Pancreas (tissue), 10 donors: Measurements from ENCODE around the gene WDR83. TPM values are rescaled to one million over a fixed set of nuclear protein-coding genes. Genes with fewer than 3 reads are reported as not detected.

Experiments used
- ATAC-seq, 4 donors: fragments of 200-7000 bp; cut with Tn5 transposase; one replicate each; pipeline versions ENCODE4 v1.8.0 to v1.9.1; 2020; ENCODE audit warnings: mild to moderate bottlenecking in 4 of 4, moderate library complexity in 4 of 4
- DNase-seq, 6 donors: peaks; one replicate each; pipeline ENCODE4 v3.0.0-alpha.2; 2020
- FAIRE-seq: peaks from 2 replicates; lab custom pipeline; 2012; peaks lifted over from hg19 to GRCh38; lab: Jason Lieb, UNC
- H3K27ac ChIP-seq, 4 donors: fragments of 200-600 bp; sonication (generic); 1 replicate in 3 of 4; 2 replicates in 1 of 4; pipeline versions ENCODE4 v1.5.0 to v1.8.0; 2020
- H3K27me3 ChIP-seq, 4 donors: fragments of 200-600 bp; one replicate each; pipeline ENCODE4 v1.8.0; 2021
- H3K36me3 ChIP-seq, 3 donors: fragments of 200-600 bp; sonication (generic) in 1 of 3; one replicate each; pipeline versions ENCODE4 v1.5.0 to v1.8.0; 2020 to 2021
- H3K4me1 ChIP-seq, 3 donors: fragments of 200-600 bp; one replicate each; pipeline ENCODE4 v1.8.0; 2021
- H3K4me3 ChIP-seq, 4 donors: fragments of 200-600 bp; sonication (generic) in 2 of 4; one replicate each; pipeline versions ENCODE4 v1.5.0 to v1.8.0; 2020 to 2021
- H3K9me3 ChIP-seq, 4 donors: fragments of 200-600 bp; one replicate each; pipeline ENCODE4 v1.8.0; 2021
- WGBS, 2 donors: extraction: QIAGEN DNeasy Blood & Tissue Kit; methylation state at CpG; one replicate each; pipeline ENCODE4 v1.1.7; 2013; 5-methylcytosine and 5-hydroxymethylcytosine counted together
- intact Hi-C, 3 donors: fragments of 100-400 bp; cut with DNase I; formaldehyde crosslinking; loops; one replicate each; pipeline versions ENCODE4 v1.11.1 to v1.14.2; 2022
- polyA plus RNA-seq, 2 donors: library from polyadenylated mRNA; stranded (reverse); fragments of 200-250 nt; gene quantifications; one replicate each; pipeline ENCODE4 v1.2.3, GENCODE V29; 2013
- total RNA-seq, 6 donors: library from RNA; stranded (reverse); fragmentation: NEBNext Ultra II Directional in 4 of 6; extraction: Animal tissue kit (Norgen Biotek cat#: 25700) in 4 of 6; gene quantifications; one replicate each; pipeline versions ENCODE4 v1.2.1 to v1.2.4, GENCODE V29; 2021 to 2023
- TF ChIP-seq, protein P1 (sequence below), 4 donors: fragments of 200-600 bp; sonication (generic) in 3 of 4; IDR thresholded peaks; one replicate each; pipeline versions ENCODE4 v1.5.0 to v1.8.0; 2021; ENCODE audit warnings: antibody characterized with exemption in 4 of 4
- donor health status: healthy with polysubstance abuse.
- donor health status: DM: no; HTN: no; CAD: no; lungs with moderate emphysema.
- donor health status: DM: no; HTN: no; CAD: no.
- donor health status: control.
- donor health status: control.
- donor health status: Bipolar disorder and iron deficiency.
- donor health status: DM: yes; HTN: yes; CAD: no.
- donor health status: DM: no; HTN: no; CAD: no.
- donor health status: DM: no; HTN: no; CAD: no.
- donor health status: DM: yes; HTN: yes; CAD: no.

WDR83 gene
- total and polyA plus RNA-seq, 8 donors = 3.5 to 28.1 (median 7.5) TPM

DNA sequence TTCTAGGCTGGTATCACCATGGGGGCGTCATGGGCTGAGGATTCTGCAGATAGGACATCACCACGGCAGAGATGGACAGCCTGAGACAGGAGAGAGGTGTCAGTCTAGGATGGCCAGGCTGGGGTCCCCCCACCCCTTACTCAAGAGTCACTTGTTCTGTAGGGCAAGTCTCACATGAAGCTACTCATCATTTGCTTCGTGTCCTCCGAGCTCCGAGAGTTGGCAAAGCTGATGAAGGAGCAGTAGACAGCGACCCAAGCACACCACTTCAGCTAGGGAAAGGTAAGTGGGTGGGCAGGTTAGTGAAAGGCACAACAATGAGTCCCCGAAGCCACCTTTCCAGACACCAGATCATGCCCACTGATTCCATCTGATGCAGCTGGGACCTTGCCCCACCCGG, 1.7 kb downstream of the WDR83 start:
- ATAC-seq (no peak), DNase-seq (no peak), FAIRE-seq (no peak)
- 45 to 61% methylated on average over 8 of the region's 8 CpGs for WGBS, 2 donors
- Histone ChIP-seq H3K4me1 (peaks cover 4 to 29% (median 7%) of the 10 kb centered on the region in 3 donors), H3K27me3 (no peaks in the 10 kb centered on the region), H3K4me3 (peak overlapping the region; percentile 76 to 96 (median 94)), H3K27ac (peak overlapping the region in 2 of 4 donors; percentile 92 to 95), H3K9me3 (no peaks in the 10 kb centered on the region), H3K36me3 (peaks cover 0 to 6% (median 0%) of the 10 kb centered on the region in 3 donors)
- intact Hi-C loops = no loop called here
- TF ChIP-seq, protein P1, sequence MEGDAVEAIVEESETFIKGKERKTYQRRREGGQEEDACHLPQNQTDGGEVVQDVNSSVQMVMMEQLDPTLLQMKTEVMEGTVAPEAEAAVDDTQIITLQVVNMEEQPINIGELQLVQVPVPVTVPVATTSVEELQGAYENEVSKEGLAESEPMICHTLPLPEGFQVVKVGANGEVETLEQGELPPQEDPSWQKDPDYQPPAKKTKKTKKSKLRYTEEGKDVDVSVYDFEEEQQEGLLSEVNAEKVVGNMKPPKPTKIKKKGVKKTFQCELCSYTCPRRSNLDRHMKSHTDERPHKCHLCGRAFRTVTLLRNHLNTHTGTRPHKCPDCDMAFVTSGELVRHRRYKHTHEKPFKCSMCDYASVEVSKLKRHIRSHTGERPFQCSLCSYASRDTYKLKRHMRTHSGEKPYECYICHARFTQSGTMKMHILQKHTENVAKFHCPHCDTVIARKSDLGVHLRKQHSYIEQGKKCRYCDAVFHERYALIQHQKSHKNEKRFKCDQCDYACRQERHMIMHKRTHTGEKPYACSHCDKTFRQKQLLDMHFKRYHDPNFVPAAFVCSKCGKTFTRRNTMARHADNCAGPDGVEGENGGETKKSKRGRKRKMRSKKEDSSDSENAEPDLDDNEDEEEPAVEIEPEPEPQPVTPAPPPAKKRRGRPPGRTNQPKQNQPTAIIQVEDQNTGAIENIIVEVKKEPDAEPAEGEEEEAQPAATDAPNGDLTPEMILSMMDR (IDR thresholded peaks at IDR 0.05) = no peak

DNA sequence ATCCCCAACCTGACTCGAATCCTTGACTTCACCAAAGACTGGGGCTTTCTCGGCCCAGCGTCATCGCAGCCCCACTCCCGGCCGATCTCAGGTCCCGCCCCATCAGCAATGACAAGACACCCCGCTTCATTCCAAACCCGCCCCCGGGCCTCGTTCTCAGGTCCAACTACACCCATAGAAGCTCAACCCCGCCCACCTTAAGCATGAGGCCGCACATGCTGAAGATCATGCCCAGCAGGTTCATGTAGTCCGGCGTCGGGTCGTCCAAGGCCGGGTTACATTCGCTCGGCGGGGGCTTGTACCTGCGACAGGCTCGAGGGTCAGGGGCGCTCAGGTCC, 2.3 kb downstream of the WDR83 start:
- no peaks in the 10 kb centered on the region for H3K27me3 ChIP-seq
- DNase-seq (peak in 4 of 6 donors; percentile 45 to 84 (median 52)), FAIRE-seq (no peak), ATAC-seq (peak; percentile 3 to 15 (median 10))
- intact Hi-C loops = no loop called here
- TF ChIP-seq, protein P1 (IDR thresholded peaks at IDR 0.05) = no peak
- 0% methylated on average over 24 of the region's 24 CpGs for WGBS, 2 donors
- peak overlapping the region; percentile 76 to 96 (median 94) for H3K4me3 ChIP-seq
- peaks cover 0 to 6% (median under 1%) of the 10 kb centered on the region in 3 donors for H3K36me3 ChIP-seq
- H3K4me1 ChIP-seq = peaks cover 4 to 29% (median 7%) of the 10 kb centered on the region in 3 donors
- no peaks in the 10 kb centered on the region for H3K9me3 ChIP-seq
- H3K27ac ChIP-seq = peak overlapping the region; percentile 82 to 97 (median 94)

DNA sequence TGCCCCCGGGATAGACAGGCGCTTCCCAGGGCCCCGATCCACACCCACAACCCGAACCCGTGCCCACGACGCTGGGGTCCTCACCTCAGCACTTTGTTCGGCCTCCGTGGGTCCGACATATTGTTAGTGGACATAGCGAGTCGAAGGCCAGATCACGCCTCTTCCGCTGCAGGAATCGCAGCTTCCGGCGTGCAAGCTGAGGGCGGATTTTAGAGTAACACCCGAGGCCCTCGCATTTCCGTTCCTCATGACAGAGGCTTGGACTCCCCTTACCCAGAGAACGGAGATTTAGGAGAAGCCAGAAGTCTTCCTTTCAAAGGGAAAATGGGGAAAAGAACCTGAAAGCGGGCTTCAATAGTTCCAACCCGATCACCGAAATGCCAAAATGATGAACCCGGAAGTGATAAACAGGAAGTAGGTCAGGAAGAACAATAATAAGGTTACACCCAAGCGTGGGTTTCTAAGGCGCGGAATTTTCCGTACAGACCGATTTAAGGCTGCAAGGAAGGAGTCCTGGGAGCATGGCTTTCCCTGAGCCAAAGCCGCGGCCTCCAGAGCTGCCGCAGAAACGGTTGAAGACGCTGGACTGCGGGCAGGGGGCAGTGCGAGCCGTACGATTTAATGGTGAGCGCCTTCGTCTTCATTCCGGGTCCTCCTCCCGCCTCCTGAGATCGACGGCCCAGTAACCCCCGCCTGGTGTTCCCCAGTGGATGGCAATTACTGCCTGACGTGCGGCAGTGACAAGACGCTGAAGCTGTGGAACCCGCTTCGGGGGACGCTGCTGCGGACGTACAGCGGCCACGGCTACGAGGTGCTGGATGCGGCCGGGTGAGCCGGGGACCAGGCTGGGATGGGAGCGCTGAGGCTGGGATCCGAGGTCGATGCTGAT, 2.9 kb downstream of the WDR83 start:
- H3K27ac ChIP-seq = peak overlapping the region; percentile 82 to 97 (median 94)

DNA sequence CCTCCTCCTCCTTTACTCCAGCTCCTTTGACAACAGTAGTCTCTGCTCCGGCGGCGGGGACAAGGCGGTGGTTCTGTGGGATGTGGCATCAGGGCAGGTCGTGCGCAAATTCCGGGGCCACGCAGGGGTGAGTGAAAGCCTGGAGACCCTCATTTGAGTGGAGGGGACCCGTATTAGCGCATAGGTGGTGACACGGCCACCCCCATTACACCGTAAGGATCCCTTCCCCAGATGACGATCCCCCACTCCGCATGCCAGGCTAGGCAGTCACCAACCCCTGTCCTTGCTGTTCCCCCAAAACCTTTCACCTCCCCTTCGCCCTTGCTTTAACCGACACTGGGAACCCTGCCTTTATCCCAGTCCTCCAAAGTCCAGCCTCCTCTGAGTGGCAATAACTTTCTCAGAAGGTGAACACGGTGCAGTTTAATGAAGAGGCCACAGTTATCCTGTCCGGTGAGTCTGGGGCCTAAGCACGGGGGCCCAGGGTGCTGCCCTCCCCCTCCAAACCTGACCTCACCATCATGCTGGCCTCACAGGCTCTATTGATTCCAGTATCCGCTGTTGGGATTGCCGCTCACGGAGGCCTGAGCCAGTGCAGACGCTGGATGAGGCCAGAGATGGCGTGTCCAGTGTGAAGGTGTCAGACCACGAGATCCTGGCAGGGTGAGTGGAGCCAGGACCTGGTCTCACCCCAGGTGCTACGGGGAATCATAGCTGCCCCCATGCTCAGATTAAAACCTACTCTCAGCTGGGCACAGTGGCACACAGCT, 3.7 kb downstream of the WDR83 start:
- Histone ChIP-seq H3K9me3 (no peaks in the 10 kb centered on the region), H3K27ac (peak overlapping the region in 2 of 4 donors; percentile 92 to 95), H3K36me3 (peaks cover 3 to 16% (median 5%) of the 10 kb centered on the region in 3 donors), H3K4me1 (peaks cover 4 to 29% (median 7%) of the 10 kb centered on the region in 3 donors), H3K27me3 (no peaks in the 10 kb centered on the region), H3K4me3 (peak overlapping the region; percentile 76 to 96 (median 94))
- intact Hi-C loops = loop anchor here in 2 of 3 donors (5.0 to 10.0 kb wide), 2 partner anchors 103 to 106 kb away; no protein-coding TSS in a partner anchor
- WGBS, 2 donors = 27 to 33% methylated on average over 25 to 26 of the region's 26 CpGs
- TF ChIP-seq, protein P1 (IDR thresholded peaks at IDR 0.05) = no peak
- ATAC-seq = no peak
- no peak for DNase-seq
- FAIRE-seq = no peak

More for the DNA sequence above, 2.9 kb downstream of the WDR83 start:
- H3K36me3 ChIP-seq = peaks cover 0 to 11% (median 5%) of the 10 kb centered on the region in 3 donors
- peaks cover 4 to 29% (median 7%) of the 10 kb centered on the region in 3 donors for H3K4me1 ChIP-seq
- no peaks in the 10 kb centered on the region for H3K27me3 ChIP-seq
- TF ChIP-seq, protein P1 (IDR thresholded peaks at IDR 0.05) = no peak
- intact Hi-C loops = loop anchor here in 2 of 3 donors (5.0 to 10.0 kb wide), 2 partner anchors 102 to 105 kb away; no protein-coding TSS in a partner anchor
- FAIRE-seq (no peak), ATAC-seq (peak; percentile 74 to 81 (median 80)), DNase-seq (peak; percentile 73 to 90 (median 80))
- H3K4me3 ChIP-seq = peak overlapping the region; percentile 76 to 96 (median 94)
- 0 to 1% methylated on average over 64 of the region's 64 CpGs for WGBS, 2 donors
- H3K9me3 ChIP-seq = no peaks in the 10 kb centered on the region
